Measurements from ENCODE around the gene FANCD2.

DNA sequence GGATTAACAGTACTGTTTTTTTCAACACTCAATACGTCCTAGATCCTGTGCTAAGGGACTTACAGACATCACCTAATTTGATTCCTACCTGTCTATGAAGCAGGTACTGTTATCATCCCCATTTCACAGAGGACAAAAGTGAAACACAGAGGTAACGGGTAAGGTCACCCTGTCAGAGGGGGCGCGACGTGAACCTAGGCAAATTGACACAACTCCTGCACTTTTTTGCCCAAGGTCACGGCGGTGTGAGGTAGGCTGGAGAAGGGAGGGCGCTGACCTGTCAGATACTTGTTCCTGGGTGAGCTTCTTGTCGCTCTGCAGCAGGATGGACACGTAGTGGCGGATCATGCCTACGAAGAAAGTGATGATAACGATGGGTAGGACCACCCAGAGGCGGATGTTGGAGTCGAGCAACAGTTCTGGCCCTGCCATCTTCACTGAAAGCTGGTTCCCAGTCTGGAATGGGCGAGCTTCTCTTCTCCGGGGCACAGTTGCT lies 40.0 kb upstream of the FANCD2 start:
- TF ChIP-seq, protein P1, sequence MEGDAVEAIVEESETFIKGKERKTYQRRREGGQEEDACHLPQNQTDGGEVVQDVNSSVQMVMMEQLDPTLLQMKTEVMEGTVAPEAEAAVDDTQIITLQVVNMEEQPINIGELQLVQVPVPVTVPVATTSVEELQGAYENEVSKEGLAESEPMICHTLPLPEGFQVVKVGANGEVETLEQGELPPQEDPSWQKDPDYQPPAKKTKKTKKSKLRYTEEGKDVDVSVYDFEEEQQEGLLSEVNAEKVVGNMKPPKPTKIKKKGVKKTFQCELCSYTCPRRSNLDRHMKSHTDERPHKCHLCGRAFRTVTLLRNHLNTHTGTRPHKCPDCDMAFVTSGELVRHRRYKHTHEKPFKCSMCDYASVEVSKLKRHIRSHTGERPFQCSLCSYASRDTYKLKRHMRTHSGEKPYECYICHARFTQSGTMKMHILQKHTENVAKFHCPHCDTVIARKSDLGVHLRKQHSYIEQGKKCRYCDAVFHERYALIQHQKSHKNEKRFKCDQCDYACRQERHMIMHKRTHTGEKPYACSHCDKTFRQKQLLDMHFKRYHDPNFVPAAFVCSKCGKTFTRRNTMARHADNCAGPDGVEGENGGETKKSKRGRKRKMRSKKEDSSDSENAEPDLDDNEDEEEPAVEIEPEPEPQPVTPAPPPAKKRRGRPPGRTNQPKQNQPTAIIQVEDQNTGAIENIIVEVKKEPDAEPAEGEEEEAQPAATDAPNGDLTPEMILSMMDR (IDR thresholded peaks at IDR 0.05), result no peak
- no peak for TF ChIP-seq POLR2A (IDR thresholded peaks at IDR 0.05)
